Tibial nerve (tissue), 4 donors: Measurements from ENCODE around the gene MRPS26.

Source experiments
- CTCF ChIP-seq, 5 experiments: fragments of 200-600 bp in 3 of 5; fragments of 450-650 bp in 2 of 5; sonication (generic) in 3 of 5; IDR thresholded peaks; one replicate each; pipeline ENCODE4 v1.5.1; 2016 to 2019; ENCODE audit warnings: antibody characterized with exemption in 5 of 5, mild to moderate bottlenecking in 3 of 5, moderate library complexity in 2 of 5
- EP300 ChIP-seq, 2 donors: sonication (generic); formaldehyde crosslinking; IDR thresholded peaks; one replicate each; pipeline ENCODE4 v1.6.1; 2017; ENCODE audit warnings: antibody characterized with exemption in 2 of 2, mild to moderate bottlenecking in 1 of 2

- TF ChIP-seq CTCF (IDR thresholded peaks at IDR 0.05) (no peak), EP300 (IDR thresholded peaks at IDR 0.05) (no peak)
Observed at GRCh38 chr20:3013771-3014170, 32.1 kb upstream of the MRPS26 start.
